Mesenchymal stem cell (in vitro differentiated cells and primary cell): Measurements from ENCODE around the gene ARHGAP20.

Source experiments
- DNase-seq: peaks from one replicate; pipeline ENCODE4 v3.0.0-alpha.2; 2013
- H2AFZ ChIP-seq: one replicate; pipeline ENCODE4 v1.6.1; 2013; ENCODE audit warnings: low read depth, mild to moderate bottlenecking, control low read depth, inconsistent platforms, low read length, moderate library complexity
- H2AK5ac ChIP-seq: 2 replicates; pipeline ENCODE4 v1.6.1; 2013; ENCODE audit warnings: low read length, moderate library complexity, mild to moderate bottlenecking, inconsistent platforms; ENCODE audit not compliant: severe bottlenecking
- H2BK120ac ChIP-seq: one replicate; pipeline ENCODE4 v1.6.1; 2013; ENCODE audit warnings: low read depth, mild to moderate bottlenecking, inconsistent platforms, low read length, moderate library complexity
- H2BK12ac ChIP-seq, 2 experiments: one replicate each; pipeline ENCODE4 v1.6.1; 2013; ENCODE audit warnings: inconsistent platforms in 2 of 2, low read length in 2 of 2, mild to moderate bottlenecking in 2 of 2, moderate library complexity in 2 of 2, control low read depth in 1 of 2
- H2BK15ac ChIP-seq: one replicate; pipeline ENCODE4 v1.6.1; 2013; ENCODE audit warnings: mild to moderate bottlenecking, low read depth, inconsistent platforms; ENCODE audit not compliant: poor library complexity, severe bottlenecking
- H2BK5ac ChIP-seq: 2 replicates; pipeline ENCODE4 v1.6.1; 2013; ENCODE audit warnings: low read depth, mild to moderate bottlenecking, low read length, control low read depth, inconsistent platforms; ENCODE audit not compliant: poor library complexity, severe bottlenecking
- H3K14ac ChIP-seq, 2 experiments: one replicate each; pipeline ENCODE4 v1.6.1; 2013; ENCODE audit warnings: inconsistent platforms in 2 of 2, low read length in 2 of 2, control low read depth in 1 of 2, mild to moderate bottlenecking in 1 of 2, moderate library complexity in 1 of 2
- H3K18ac ChIP-seq, 2 experiments: one replicate each; pipeline ENCODE4 v1.6.1; 2013; ENCODE audit warnings: inconsistent platforms in 2 of 2, low read length in 2 of 2, control low read depth in 1 of 2, low read depth in 1 of 2, mild to moderate bottlenecking in 1 of 2
- H3K23ac ChIP-seq, 2 experiments: one replicate each; pipeline ENCODE4 v1.6.1; 2013; ENCODE audit warnings: inconsistent platforms in 2 of 2, low read length in 2 of 2, mild to moderate bottlenecking in 2 of 2, moderate library complexity in 2 of 2, control low read depth in 1 of 2
- H3K27ac ChIP-seq: 2 replicates; pipeline ENCODE4 v1.5.1; 2013; ENCODE audit warnings: mild to moderate bottlenecking, moderate library complexity, low read length, control low read depth, inconsistent platforms; ENCODE audit not compliant: poor library complexity, severe bottlenecking
- H3K27me3 ChIP-seq, 2 experiments: 2 replicates each; pipeline versions ENCODE4 v1.6.1 to v1.7.0; 2013; ENCODE audit warnings: low read length in 2 of 2, mild to moderate bottlenecking in 2 of 2, moderate library complexity in 2 of 2, control low read depth in 1 of 2, inconsistent platforms in 1 of 2; ENCODE audit not compliant: control insufficient read depth in 1 of 2, insufficient read depth in 1 of 2
- H3K36me3 ChIP-seq, 2 experiments: 2 replicates each; pipeline versions ENCODE4 v1.6.1 to v1.7.0; 2013; ENCODE audit warnings: low read length in 2 of 2, control low read depth in 1 of 2, inconsistent platforms in 1 of 2, low read depth in 1 of 2, mild to moderate bottlenecking in 1 of 2; ENCODE audit not compliant: insufficient read depth in 2 of 2, control insufficient read depth in 1 of 2
- H3K4ac ChIP-seq, 2 experiments: one replicate each; pipeline ENCODE4 v1.6.1; 2013; ENCODE audit warnings: inconsistent platforms in 2 of 2, low read length in 2 of 2, mild to moderate bottlenecking in 2 of 2, moderate library complexity in 2 of 2, control low read depth in 1 of 2, low read depth in 1 of 2
- H3K4me1 ChIP-seq: 2 replicates; pipeline ENCODE4 v1.6.1; 2013; ENCODE audit warnings: low read depth, low read length, control low read depth; ENCODE audit not compliant: control insufficient read depth, insufficient read depth
- H3K4me2 ChIP-seq: 2 replicates; pipeline ENCODE4 v1.6.1; 2013; ENCODE audit warnings: low read length, mild to moderate bottlenecking, inconsistent platforms; ENCODE audit not compliant: poor library complexity, severe bottlenecking
- H3K4me3 ChIP-seq, 2 experiments: 2 replicates each; pipeline versions ENCODE4 v1.5.1 to v1.7.0; 2013; ENCODE audit warnings: low read length in 2 of 2, mild to moderate bottlenecking in 2 of 2, control low read depth in 1 of 2, low read depth in 1 of 2; ENCODE audit not compliant: insufficient read depth in 1 of 2
- H3K79me1 ChIP-seq: replicated peaks from 2 replicates; pipeline ENCODE4 v1.6.1; 2013; ENCODE audit warnings: mild to moderate bottlenecking, control low read depth, low read length, inconsistent platforms; ENCODE audit not compliant: poor library complexity, severe bottlenecking
- H3K9ac ChIP-seq: 2 replicates; pipeline ENCODE4 v1.7.0; 2013; ENCODE audit warnings: mild to moderate bottlenecking, low read length, moderate library complexity
- H3K9me3 ChIP-seq: 2 replicates; pipeline ENCODE4 v1.7.0; 2013; ENCODE audit warnings: mild to moderate bottlenecking, low read length; ENCODE audit not compliant: control insufficient read depth
- H4K8ac ChIP-seq: one replicate; pipeline ENCODE4 v1.6.1; 2013; ENCODE audit warnings: inconsistent platforms, mild to moderate bottlenecking, low read length, moderate library complexity
- H4K91ac ChIP-seq: one replicate; pipeline ENCODE4 v1.6.1; 2013; ENCODE audit warnings: mild to moderate bottlenecking, low read length, inconsistent platforms
- WGBS: methylation state at CpG from one replicate; pipeline ENCODE4 v1.1.7; 2013; ENCODE audit warnings: mixed read lengths; 5-methylcytosine and 5-hydroxymethylcytosine counted together

The ARHGAP20 gene

GRCh38 chr11:110600322-110600721, 111.9 kb downstream of the ARHGAP20 start:
- H3K9ac ChIP-seq, result no peak overlapping the region
- no peak overlapping the region for H3K4me3 ChIP-seq
- peak overlapping the region in 1 of 2 experiments; percentile 4 for H3K14ac ChIP-seq
- no peak overlapping the region for H2BK15ac ChIP-seq
- no peak overlapping the region for H3K4ac ChIP-seq
- no peak overlapping the region for H4K8ac ChIP-seq
- WGBS, result 81% methylated on average over 4 of the region's 4 CpGs
- no peaks in the 10 kb centered on the region for H3K79me1 ChIP-seq
- H3K27ac ChIP-seq, result no peak overlapping the region
- no peak overlapping the region for H4K91ac ChIP-seq
- no peak overlapping the region for H2AK5ac ChIP-seq
- peaks cover 0 to 66% of the 10 kb centered on the region in 2 experiments for H3K36me3 ChIP-seq
- no peak overlapping the region for H2AFZ ChIP-seq
- no peaks in the 10 kb centered on the region for H3K27me3 ChIP-seq
- H3K4me1 ChIP-seq, result no peaks in the 10 kb centered on the region
- H3K9me3 ChIP-seq, result peaks cover 8% of the 10 kb centered on the region
- H3K4me2 ChIP-seq, result no peak overlapping the region
- no peak overlapping the region for H3K23ac ChIP-seq
- no peak overlapping the region for H3K18ac ChIP-seq
- H2BK5ac ChIP-seq, result no peak overlapping the region
- no peak overlapping the region for H2BK12ac ChIP-seq
- H2BK120ac ChIP-seq, result no peak overlapping the region
- DNase-seq, result no peak

GRCh38 chr11:110599207-110599606, 113.0 kb downstream of the ARHGAP20 start:
- Histone ChIP-seq H2BK120ac (no peak overlapping the region), H3K27me3 (no peaks in the 10 kb centered on the region), H3K79me1 (no peaks in the 10 kb centered on the region), H4K8ac (no peak overlapping the region), H3K9me3 (peaks cover 8% of the 10 kb centered on the region), H3K4me3 (no peak overlapping the region), H3K4ac (no peak overlapping the region), H3K4me2 (no peak overlapping the region), H2BK5ac (no peak overlapping the region), H3K9ac (no peak overlapping the region), H3K14ac (no peak overlapping the region), H3K18ac (no peak overlapping the region), H3K36me3 (peaks cover 0 to 57% of the 10 kb centered on the region in 2 experiments), H3K4me1 (no peaks in the 10 kb centered on the region), H2AK5ac (no peak overlapping the region), H3K23ac (no peak overlapping the region), H3K27ac (no peak overlapping the region), H2BK15ac (no peak overlapping the region), H4K91ac (peak overlapping the region; percentile 50), H2BK12ac (no peak overlapping the region), H2AFZ (no peak overlapping the region)
- WGBS, result 79% methylated on average over 5 of the region's 5 CpGs
- DNase-seq, result no peak

- Histone ChIP-seq H3K9me3 (peaks cover 8% of the 10 kb centered on the region), H3K23ac (no peak overlapping the region), H3K14ac (no peak overlapping the region), H2BK15ac (no peak overlapping the region), H2BK120ac (no peak overlapping the region), H3K4ac (no peak overlapping the region), H2AK5ac (no peak overlapping the region), H2BK5ac (no peak overlapping the region), H2BK12ac (no peak overlapping the region), H3K4me2 (no peak overlapping the region), H3K27ac (no peak overlapping the region), H4K91ac (no peak overlapping the region), H3K36me3 (peaks cover 0 to 55% of the 10 kb centered on the region in 2 experiments), H3K4me3 (no peak overlapping the region), H3K18ac (no peak overlapping the region), H3K9ac (no peak overlapping the region), H3K4me1 (no peaks in the 10 kb centered on the region), H3K27me3 (no peaks in the 10 kb centered on the region), H4K8ac (no peak overlapping the region), H2AFZ (no peak overlapping the region), H3K79me1 (no peaks in the 10 kb centered on the region)
- WGBS, result 92% methylated on average over 1 of the region's 1 CpG
- no peak for DNase-seq
These were observed 113.5 kb downstream of the ARHGAP20 start for GRCh38 chr11:110598725-110599124.

- H3K4me2 ChIP-seq, result no peak overlapping the region
- H3K18ac ChIP-seq, result no peak overlapping the region
- no peak overlapping the region for H2BK15ac ChIP-seq
- no peaks in the 10 kb centered on the region for H3K4me1 ChIP-seq
- no peak overlapping the region for H2AFZ ChIP-seq
- H3K79me1 ChIP-seq, result no peaks in the 10 kb centered on the region
- no peak overlapping the region for H3K4me3 ChIP-seq
- WGBS, result 59% methylated on average over 3 of the region's 4 CpGs
- no peaks in the 10 kb centered on the region for H3K27me3 ChIP-seq
- no peak overlapping the region for H3K9ac ChIP-seq
- H3K4ac ChIP-seq, result no peak overlapping the region
- H3K36me3 ChIP-seq, result peaks cover 0 to 97% of the 10 kb centered on the region in 2 experiments
- H2BK120ac ChIP-seq, result no peak overlapping the region
- no peak overlapping the region for H3K14ac ChIP-seq
- H4K91ac ChIP-seq, result no peak overlapping the region
- H2AK5ac ChIP-seq, result no peak overlapping the region
- H3K23ac ChIP-seq, result no peak overlapping the region
- H2BK5ac ChIP-seq, result no peak overlapping the region
- H3K27ac ChIP-seq, result no peak overlapping the region
- no peaks in the 10 kb centered on the region for H3K9me3 ChIP-seq
- H4K8ac ChIP-seq, result no peak overlapping the region
- no peak overlapping the region for H2BK12ac ChIP-seq
- DNase-seq, result no peak
These were observed 124.3 kb downstream of the ARHGAP20 start for GRCh38 chr11:110587972-110588371.
